HepG2 (cell line): ENCODE measurements around the gene SLC16A3. TPM values are rescaled to one million over a fixed set of nuclear protein-coding genes. Genes with fewer than 3 reads are reported as not detected.
A peak's percentile ranks its signal among the peaks of the same experiment; 100 is the strongest.

ENCODE experiments used
- ETV6 ChIP-seq: sonication (generic); formaldehyde crosslinking; conservative IDR thresholded peaks from 2 replicates; pipeline ENCODE4 v1.4.0; 2020; ENCODE audit warnings: missing genetic modification reagents
- HINFP ChIP-seq: sonication (generic); formaldehyde crosslinking; IDR thresholded peaks from 2 replicates; pipeline ENCODE4 v1.4.0; 2020; ENCODE audit warnings: low read depth, mild to moderate bottlenecking, missing genetic modification reagents
- KDM6A ChIP-seq: IDR thresholded peaks from 2 replicates; pipeline ENCODE4 v1.6.1; 2016; ENCODE audit warnings: low read depth
- KLF6 ChIP-seq: IDR thresholded peaks from 2 replicates; pipeline ENCODE4 v1.8.0; 2016; ENCODE audit warnings: missing biosample characterization, missing genetic modification reagents
- MTA3 ChIP-seq: sonication (generic); formaldehyde crosslinking; IDR thresholded peaks from 2 replicates; pipeline ENCODE4 v1.4.0; 2020; ENCODE audit warnings: missing genetic modification reagents
- RBAK ChIP-seq: sonication (generic); formaldehyde crosslinking; IDR thresholded peaks from 2 replicates; pipeline ENCODE4 v1.5.1; 2020; ENCODE audit warnings: mild to moderate bottlenecking, missing genetic modification reagents
- RBFOX2 ChIP-seq: fragments of 200-400 bp; formaldehyde crosslinking; IDR thresholded peaks from 2 replicates; pipeline ENCODE4 v1.6.1; 2017; ENCODE audit warnings: low read depth, mild to moderate bottlenecking, low read length
- TERF1 ChIP-seq: sonication (generic); formaldehyde crosslinking; IDR thresholded peaks from 2 replicates; pipeline ENCODE4 v1.8.0; 2022; ENCODE audit warnings: mild to moderate bottlenecking, missing genetic modification reagents, moderate library complexity
- TFAP4 ChIP-seq: sonication (generic); IDR thresholded peaks from 2 replicates; pipeline ENCODE4 v1.6.1; 2016; ENCODE audit warnings: low read depth, borderline replicate concordance
- ZBTB33 ChIP-seq: sonication (generic); formaldehyde crosslinking; IDR thresholded peaks from 2 replicates; pipeline ENCODE4 v1.4.0; 2020; ENCODE audit warnings: missing genetic modification reagents
- ZFP36L1 ChIP-seq: sonication (generic); formaldehyde crosslinking; IDR thresholded peaks from 2 replicates; pipeline ENCODE4 v1.8.0; 2022; ENCODE audit warnings: mild to moderate bottlenecking, missing genetic modification reagents, moderate library complexity
- ZNF224 ChIP-seq: sonication (generic); formaldehyde crosslinking; IDR thresholded peaks from 2 replicates; pipeline ENCODE4 v1.5.0; 2020; ENCODE audit warnings: mild to moderate bottlenecking, missing genetic modification reagents
- ZNF562 ChIP-seq: sonication (generic); formaldehyde crosslinking; IDR thresholded peaks from 2 replicates; pipeline ENCODE4 v1.8.0; 2022; ENCODE audit warnings: missing genetic modification reagents, borderline replicate concordance
- ZNF574 ChIP-seq: sonication (generic); formaldehyde crosslinking; IDR thresholded peaks from 2 replicates; pipeline ENCODE4 v1.4.0; 2020; ENCODE audit warnings: missing genetic modification reagents
- polyA plus RNA-seq, 8 experiments: library from polyadenylated mRNA; depleted of rRNA in 3 of 8; stranded (reverse) in 7 of 8; unstranded in 1 of 8; fragments of >200 nt; fragmentation: Illumina TruSeq in 4 of 8; extraction: Trizol in 4 of 8; gene quantifications; 2 replicates each; pipeline versions ENCODE4 v1.2.1 to v1.2.3, GENCODE V29; 2011 to 2016; ENCODE audit warnings: low read depth in 4 of 8, missing spikeins in 1 of 8, mixed read lengths in 1 of 8; ENCODE audit not compliant: insufficient read depth in 1 of 8
- total RNA-seq, 5 experiments: library from RNA; depleted of rRNA; stranded (reverse); fragments of >200 nt; fragmentation: Illumina TruSeq; extraction: Trizol; gene quantifications; 2 replicates each; pipeline ENCODE4 v1.2.3, GENCODE V29; 2016; ENCODE audit warnings: low read depth in 1 of 5

The SLC16A3 gene
- total and polyA plus RNA-seq, 2 of the 13 experiments (the other 11 are each of a cell fraction or from before 2014, with no cell fraction given): 242 to 349 TPM

GRCh38 chr17:82234211-82235055, 5.6 kb downstream of the SLC16A3 start (continued):
- no peak for TF ChIP-seq KLF6
- no peak for TF ChIP-seq RBAK (CRISPR knock-in tag)
- 0 out of 2 replicates have a peak, but pooled peaks have one; percentile 22 for TF ChIP-seq ZNF574
- TF ChIP-seq RBFOX2: peak; percentile 71; the same call in 1 of the 2 replicates
- no peak for TF ChIP-seq TFAP4
- no peak for TF ChIP-seq ZNF562 (CRISPR knock-in tag)
- TF ChIP-seq ZNF224: no peak
- no peak for TF ChIP-seq HINFP
- TF ChIP-seq KDM6A: no peak
- peak; percentile 21; the same call in 1 of the 2 replicates for TF ChIP-seq ZBTB33 (CRISPR knock-in tag)
- TF ChIP-seq ETV6: no peak
- TF ChIP-seq ZFP36L1 (CRISPR knock-in tag): no peak
- no peak for TF ChIP-seq MTA3 (CRISPR knock-in tag)
- TF ChIP-seq TERF1 (CRISPR knock-in tag): no peak
